K562 (cell line): Measurements from ENCODE around the gene CAPN2. TPM values are rescaled to one million over a fixed set of nuclear protein-coding genes. Genes with fewer than 3 reads are reported as not detected.

Experiments
- ATAC-seq: fragments of 200-7000 bp; cut with Tn5 transposase; 3 replicates; pipeline ENCODE4 v1.9.1; 2020; ENCODE audit warnings: moderate library complexity
- BruUV-seq: library from RNA; stranded (reverse); fragments of 400-500 nt; replicated peaks from 2 replicates; lab custom pipeline; 2021; lab: Mats Ljungman, UMichigan
- CTCF ChIA-PET: fragments of 300-600 bp; formaldehyde crosslinking; extraction: SDS; loops from one replicate; lab custom pipeline; 2021; ENCODE audit warnings: low intra/inter-chr PET ratio; lab: Yijun Ruan, JAX
- POLR2A ChIA-PET: fragments of 300-600, 350-650 bp; sonication (Branson Sonifier 250); formaldehyde crosslinking; extraction: SDS; loops from one replicate; lab custom pipeline; 2021; ENCODE audit warnings: antibody characterized with exemption, inconsistent platforms; lab: Yijun Ruan, JAX
- DNase-seq, 4 experiments: peaks; one replicate each; pipeline versions ENCODE4 v3.0.0 to v3.0.0-alpha.2; 2011 to 2018; ENCODE audit warnings: low spot score in 3 of 4, mixed read lengths in 3 of 4; ENCODE audit errors: extremely low read depth in 1 of 4
- FAIRE-seq: peaks from 2 replicates; lab custom pipeline; 2011; peaks lifted over from hg19 to GRCh38; lab: Jason Lieb, UNC
- H2AFZ ChIP-seq: 2 replicates; pipeline ENCODE4 v1.6.0; 2011; ENCODE audit warnings: low read depth, low read length, control low read depth, inconsistent platforms
- H3K27ac ChIP-seq: fragments of 200-600 bp; 3 replicates; pipeline ENCODE4 v1.8.0; 2011; ENCODE audit warnings: low read depth, mild to moderate bottlenecking, control low read depth, inconsistent platforms, low read length, moderate library complexity, mixed read lengths; ENCODE audit errors: extremely low read depth
- H3K27me3 ChIP-seq, 2 experiments: fragments of 300-600 bp in 1 of 2; 2 replicates in 1 of 2; 3 replicates in 1 of 2; pipeline versions ENCODE4 v1.6.0 to v1.8.0; 2011; ENCODE audit warnings: inconsistent platforms in 2 of 2, low read length in 2 of 2, mild to moderate bottlenecking in 1 of 2, mixed read lengths in 1 of 2, moderate library complexity in 1 of 2; ENCODE audit not compliant: control insufficient read depth in 2 of 2, insufficient read depth in 2 of 2
- H3K36me3 ChIP-seq: fragments of 300-600 bp; 3 replicates; pipeline ENCODE4 v1.8.0; 2011; ENCODE audit warnings: mild to moderate bottlenecking, low read length, inconsistent platforms; ENCODE audit not compliant: control insufficient read depth, insufficient read depth
- H3K4me1 ChIP-seq, 2 experiments: fragments of 200-600 bp in 1 of 2; replicated peaks in 1 of 2; 2 replicates in 1 of 2; 3 replicates in 1 of 2; pipeline versions ENCODE4 v1.5.1 to v1.8.0; 2011; ENCODE audit warnings: inconsistent platforms in 2 of 2, low read length in 2 of 2, mild to moderate bottlenecking in 1 of 2, mixed read lengths in 1 of 2, moderate library complexity in 1 of 2; ENCODE audit not compliant: control insufficient read depth in 2 of 2, insufficient read depth in 2 of 2
- H3K4me2 ChIP-seq: 2 replicates; pipeline ENCODE4 v1.6.1; 2011; ENCODE audit warnings: low read length, control low read depth, inconsistent platforms, mixed read lengths; ENCODE audit not compliant: insufficient read depth
- H3K4me3 ChIP-seq: fragments of 200-600 bp; sonication (generic), shearing (Covaris generic); 2 replicates; pipeline ENCODE4 v1.5.1; 2016; ENCODE audit warnings: control low read depth, inconsistent platforms
- H3K79me2 ChIP-seq: fragments of 200-600 bp; 3 replicates; pipeline ENCODE4 v1.8.0; 2011; ENCODE audit warnings: low read length, inconsistent platforms; ENCODE audit not compliant: control insufficient read depth, insufficient read depth
- H3K9ac ChIP-seq, 2 experiments: 2 replicates each; pipeline versions ENCODE4 v1.6.0 to v1.6.1; 2011; ENCODE audit warnings: low read depth in 2 of 2, low read length in 2 of 2, control low read depth in 1 of 2, inconsistent platforms in 1 of 2, mild to moderate bottlenecking in 1 of 2, mixed read lengths in 1 of 2; ENCODE audit not compliant: insufficient read depth in 1 of 2
- H3K9me1 ChIP-seq: one replicate; pipeline ENCODE4 v1.6.0; 2011; ENCODE audit warnings: inconsistent platforms, mild to moderate bottlenecking, low read length, moderate library complexity; ENCODE audit not compliant: control insufficient read depth, insufficient read depth
- H3K9me3 ChIP-seq: replicated peaks from 2 replicates; pipeline ENCODE4 v1.5.1; 2011; ENCODE audit warnings: low read depth, low read length, inconsistent platforms; ENCODE audit not compliant: control insufficient read depth, insufficient read depth
- H4K20me1 ChIP-seq: replicated peaks from 2 replicates; pipeline ENCODE4 v1.6.1; 2011; ENCODE audit warnings: low read length, inconsistent platforms, mixed read lengths; ENCODE audit not compliant: control insufficient read depth, insufficient read depth
- ARNT ChIP-seq, 2 experiments: fragments of 450-650 bp; IDR thresholded peaks; 2 replicates each; pipeline ENCODE4 v1.6.1; 2016; ENCODE audit warnings: mild to moderate bottlenecking in 1 of 2
- MAX ChIP-seq: sonication (generic); formaldehyde crosslinking; IDR thresholded peaks from 2 replicates; pipeline ENCODE4 v1.9.0; 2022; ENCODE audit warnings: mild to moderate bottlenecking, missing genetic modification reagents
- NFIC ChIP-seq: fragments of 450-650 bp; IDR thresholded peaks from 2 replicates; pipeline ENCODE4 v1.6.1; 2017; ENCODE audit warnings: mild to moderate bottlenecking, inconsistent platforms
- NFIX ChIP-seq: fragments of 250-450 bp; sonication (Bioruptor Pico); IDR thresholded peaks from 2 replicates; pipeline ENCODE4 v1.4.0; 2020; ENCODE audit warnings: low read depth, mild to moderate bottlenecking, moderate library complexity
- PRDM10 ChIP-seq: fragments of 450-650 bp; IDR thresholded peaks from 2 replicates; pipeline ENCODE4 v1.6.1; 2018; ENCODE audit not compliant: partially characterized antibody
- WGBS: fragments of 100-300 bp; shearing (Covaris generic); methylation state at CpG from one replicate; pipeline ENCODE4 v1.1.6; 2016; ENCODE audit warnings: low coverage, mixed read lengths; ENCODE audit not compliant: insufficient coverage; ENCODE audit errors: missing lambda C conversion rate; 5-methylcytosine and 5-hydroxymethylcytosine counted together
- in situ Hi-C: fragments of 300-500 bp; cut with MboI; formaldehyde crosslinking; loops from 4 replicates; pipeline ENCODE4 v1.15.0; 2018; ENCODE audit warnings: inconsistent platforms, mixed read lengths
- intact Hi-C: fragments of 100-400 bp; cut with micrococcal nuclease; formaldehyde crosslinking; loops from 2 replicates; pipeline ENCODE4 v1.14.2; 2022
- polyA plus RNA-seq, 8 experiments: library from polyadenylated mRNA; depleted of rRNA in 4 of 8; stranded (reverse) in 5 of 8; unstranded in 3 of 8; fragments of >200 nt; fragmentation: Nextera tagmentation in 2 of 8; fragmentation: Illumina TruSeq in 1 of 8; extraction: Ambion mirVana in 2 of 8; extraction: Trizol in 1 of 8; gene quantifications; 2 replicates each; pipeline versions ENCODE4 v1.2.1 to v1.2.3, GENCODE V29; 2011 to 2014; ENCODE audit warnings: inconsistent platforms in 1 of 8, missing spikeins in 1 of 8
- total RNA-seq, 7 experiments: library from RNA; depleted of rRNA in 6 of 7; stranded (reverse); fragments of >200 nt in 6 of 7; fragmentation: Illumina TruSeq in 2 of 7; extraction: Trizol in 2 of 7; gene quantifications; 2 replicates each; pipeline versions ENCODE4 v1.2.1 to v1.2.3, GENCODE V29; 2011 to 2021; ENCODE audit warnings: low replicate concordance in 1 of 7

Gene CAPN2
- total and polyA plus RNA-seq, 9 of the 15 experiments (the other 6 are each of a cell fraction or from before 2014, with no cell fraction given), result 24.6 to 157 (median 101) TPM

DNA sequence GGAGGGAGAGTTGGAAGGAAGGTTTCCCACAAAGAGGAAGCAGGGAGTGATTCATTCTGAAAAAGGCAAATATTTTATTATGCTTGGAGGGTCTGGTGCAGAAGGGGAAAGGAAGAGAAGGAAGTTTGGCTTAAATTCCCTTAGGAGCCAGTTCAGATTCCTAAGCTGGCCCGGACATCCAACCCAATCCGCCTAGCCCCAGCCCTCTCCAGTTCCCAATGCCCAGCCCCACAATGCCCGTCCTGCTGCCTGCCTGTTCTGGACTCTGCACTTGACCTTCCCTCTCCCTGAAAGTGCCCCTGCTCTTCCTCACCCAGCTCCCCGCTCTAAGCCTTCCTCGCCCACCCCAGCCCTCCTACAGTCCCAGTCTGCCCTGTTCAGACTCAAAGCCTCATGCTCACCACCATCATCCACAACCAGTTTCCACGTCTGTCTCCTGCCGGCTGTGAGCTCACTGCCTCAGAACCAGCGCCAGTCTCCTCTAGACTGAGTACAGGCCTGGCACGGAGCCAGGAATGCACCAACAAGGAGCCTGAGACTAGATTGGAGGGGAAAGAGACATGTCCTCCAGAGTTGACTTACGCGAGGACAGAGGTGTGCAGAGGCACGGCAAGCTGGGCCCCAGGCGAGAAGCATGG lies 18.9 kb downstream of the CAPN2 start:
- no peak for DNase-seq
- intact Hi-C loops, result no loop called here
- Histone ChIP-seq H3K9ac (peak overlapping the region in 1 of 2 experiments; percentile 77; a peak in 2 of 4 replicates), H3K27me3 (no peaks in the 10 kb centered on the region), H3K9me1 (no peaks in the 10 kb centered on the region), H3K9me3 (no peaks in the 10 kb centered on the region), H3K27ac (peak overlapping the region; percentile 35; the same call in 2 of the 3 replicates), H3K4me2 (no peak overlapping the region), H3K4me1 (peaks cover 15 to 35% of the 10 kb centered on the region in 2 experiments), H3K79me2 (peaks cover 28% of the 10 kb centered on the region), H4K20me1 (no peaks in the 10 kb centered on the region), H3K36me3 (peaks cover 54% of the 10 kb centered on the region), H3K4me3 (no peak overlapping the region), H2AFZ (no peak overlapping the region)
- ATAC-seq, result peak; percentile 7
- CTCF ChIA-PET, result interaction anchor here (0.7 kb wide), 1 partner anchor 331 kb away, joined by 3 read pairs; no protein-coding TSS in a partner anchor
- 86% methylated on average over 12 of the region's 13 CpGs for WGBS
- in situ Hi-C loops, result no loop called here
- peak; percentile 60 for FAIRE-seq
- BruUV-seq, result no TSS peak
- peak; percentile 27; the same call in 1 of the 2 replicates for TF ChIP-seq MAX (CRISPR knock-in tag)
- TF ChIP-seq PRDM10, result peak; percentile 80
- TF ChIP-seq NFIX, result peak; percentile 86
- peak; percentile 99 for TF ChIP-seq NFIC
- no peak for TF ChIP-seq ARNT (IDR thresholded peaks at IDR 0.05)
- POLR2A ChIA-PET, result interaction anchor here (0.7 to 3.7 kb wide), 4 partner anchors 11 to 129 kb away, joined by 3 to 17 read pairs (median 4); no protein-coding TSS in a partner anchor
